NOMO-1 treated with dmso at 0.1 percent for 144 hours (cell line): ENCODE data around the gene OSBPL5.

Experiments
- DNase-seq: peaks from one replicate; lab custom pipeline; 2025; ENCODE audit not compliant: unreplicated experiment; lab: John Stamatoyannopoulos, UW

OSBPL5 gene

GRCh38 chr11:3104961-3105790 is 59.9 kb downstream of the OSBPL5 start:
- DNase-seq = no peak

GRCh38 chr11:3104051-3104714 is 60.9 kb downstream of the OSBPL5 start:
- DNase-seq = no peak

GRCh38 chr11:3103076-3103475 is 62.0 kb downstream of the OSBPL5 start:
- DNase-seq = no peak

- DNase-seq = no peak
These were observed 62.5 kb downstream of the OSBPL5 start for GRCh38 chr11:3102641-3102921.

- DNase-seq = no peak
These were observed 63.0 kb downstream of the OSBPL5 start for GRCh38 chr11:3101921-3102640.

- no peak for DNase-seq
These were observed 65.9 kb downstream of the OSBPL5 start for GRCh38 chr11:3099178-3099577.

- DNase-seq = no peak
These were observed 68.1 kb downstream of the OSBPL5 start for GRCh38 chr11:3096909-3097530.

GRCh38 chr11:3095712-3096361 is 69.3 kb downstream of the OSBPL5 start:
- DNase-seq = no peak

GRCh38 chr11:3094223-3094824 is 70.8 kb downstream of the OSBPL5 start:
- DNase-seq = no peak

GRCh38 chr11:3093281-3094191 is 71.6 kb downstream of the OSBPL5 start:
- no peak for DNase-seq

GRCh38 chr11:3092603-3093141 is 72.4 kb downstream of the OSBPL5 start:
- DNase-seq = no peak

- peak; percentile 19 for DNase-seq
These were observed 73.1 kb downstream of the OSBPL5 start for GRCh38 chr11:3091846-3092602.

- DNase-seq = no peak
These were observed 73.8 kb downstream of the OSBPL5 start for GRCh38 chr11:3091081-3091845.

GRCh38 chr11:3090096-3090901 is 74.8 kb downstream of the OSBPL5 start:
- no peak for DNase-seq

- DNase-seq = no peak
These were observed 75.7 kb downstream of the OSBPL5 start for GRCh38 chr11:3089236-3090061.

- no peak for DNase-seq
These were observed 76.3 kb downstream of the OSBPL5 start for GRCh38 chr11:3088806-3089205.
